ENCODE results near the gene ASB17. TPM values are rescaled to one million over a fixed set of nuclear protein-coding genes. Genes with fewer than 3 reads are reported as not detected.

The ASB17 gene
- total RNA-seq, 1 experiment from 2014 or later: not detected

DNA sequence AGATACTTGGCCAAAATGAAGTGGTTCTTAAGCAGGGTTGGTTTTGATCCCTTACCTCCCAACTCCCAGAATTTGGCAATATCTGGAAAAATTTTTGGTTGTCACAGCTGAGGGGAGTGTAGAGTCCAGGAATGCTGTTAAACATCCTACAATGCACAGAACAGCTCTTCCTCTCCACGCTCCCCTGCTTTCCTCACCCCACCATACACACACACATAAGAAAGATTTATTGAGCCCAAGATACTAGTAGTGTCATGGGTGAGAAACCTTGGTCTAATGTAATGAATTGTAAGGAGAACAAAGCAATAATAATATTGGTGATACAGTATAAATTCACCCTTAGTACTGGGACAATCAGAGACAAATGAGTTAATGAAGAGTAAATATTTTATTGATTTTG, 47.8 kb downstream of the ASB17 start:
- H3K27ac Mint-ChIP-seq: no peak overlapping the region
- Histone ChIP-seq H2BK12ac (ENCODE audit: insufficient read length, low read depth, low read length) (no peak overlapping the region), H4K91ac (ENCODE audit: insufficient read length, low read depth, low read length) (no peak overlapping the region), H3K18ac (ENCODE audit: insufficient read length, low read depth, low read length) (no peak overlapping the region), H2AK5ac (ENCODE audit: insufficient read length, low read length) (no peak overlapping the region), H3K79me1 (ENCODE audit: insufficient read depth, low read depth, low read length, poor library complexity, severe bottlenecking) (no peaks in the 10 kb centered on the region), H2AFZ (ENCODE audit: low read length) (no peak overlapping the region), H3K23me2 (ENCODE audit: insufficient read length, low read depth, low read length, poor library complexity, severe bottlenecking) (no peaks in the 10 kb centered on the region), H2BK15ac (ENCODE audit: low read depth, low read length) (no peak overlapping the region), H4K5ac (ENCODE audit: insufficient read length, low read depth, low read length) (no peak overlapping the region), H3K14ac (ENCODE audit: insufficient read depth, low read length) (no peak overlapping the region), H2BK120ac (ENCODE audit: low read depth, low read length, poor library complexity, severe bottlenecking) (no peak overlapping the region), H3K23ac (ENCODE audit: insufficient read length, low read depth, low read length) (no peak overlapping the region), H4K8ac (replicated peaks; ENCODE audit: insufficient read length, low read depth, low read length) (no peak overlapping the region), H2BK5ac (ENCODE audit: insufficient read length, low read length) (no peak overlapping the region), H2BK20ac (ENCODE audit: low read depth, low read length, poor library complexity, severe bottlenecking) (no peak overlapping the region), H3K4ac (ENCODE audit: low read depth, low read length) (no peak overlapping the region), H3T11ph (ENCODE audit: low read length) (no peak overlapping the region), H3K4me1 (ENCODE audit: insufficient read depth, low read length) (no peaks in the 10 kb centered on the region), H3K79me2 (ENCODE audit: insufficient read depth, low read length) (no peaks in the 10 kb centered on the region), H3K27me3 (ENCODE audit: insufficient read depth, low read length) (no peaks in the 10 kb centered on the region), H3K9me3 (ENCODE audit: control insufficient read depth, low read depth, low read length) (no peaks in the 10 kb centered on the region), H3K27ac (ENCODE audit: insufficient read length, low read depth, low read length) (no peak overlapping the region), H3K9ac (ENCODE audit: extremely low read depth, insufficient read length, low read length) (no peak overlapping the region), H4K20me1 (ENCODE audit: control insufficient read depth, insufficient read depth, insufficient read length) (no peaks in the 10 kb centered on the region), H3K4me2 (ENCODE audit: insufficient read depth, insufficient read length, low read length) (no peak overlapping the region), H3K56ac (ENCODE audit: insufficient read length, low read depth, low read length) (no peak overlapping the region)
- no peaks in the 10 kb centered on the region for H3K4me1 Mint-ChIP-seq
- no peak overlapping the region for H3K4me3 Mint-ChIP-seq
- H3K36me3 Mint-ChIP-seq (ENCODE audit: insufficient read depth in 1 of 3, low read depth in 3 of 3): no peaks in the 10 kb centered on the region
- TF ChIP-seq, protein P1, sequence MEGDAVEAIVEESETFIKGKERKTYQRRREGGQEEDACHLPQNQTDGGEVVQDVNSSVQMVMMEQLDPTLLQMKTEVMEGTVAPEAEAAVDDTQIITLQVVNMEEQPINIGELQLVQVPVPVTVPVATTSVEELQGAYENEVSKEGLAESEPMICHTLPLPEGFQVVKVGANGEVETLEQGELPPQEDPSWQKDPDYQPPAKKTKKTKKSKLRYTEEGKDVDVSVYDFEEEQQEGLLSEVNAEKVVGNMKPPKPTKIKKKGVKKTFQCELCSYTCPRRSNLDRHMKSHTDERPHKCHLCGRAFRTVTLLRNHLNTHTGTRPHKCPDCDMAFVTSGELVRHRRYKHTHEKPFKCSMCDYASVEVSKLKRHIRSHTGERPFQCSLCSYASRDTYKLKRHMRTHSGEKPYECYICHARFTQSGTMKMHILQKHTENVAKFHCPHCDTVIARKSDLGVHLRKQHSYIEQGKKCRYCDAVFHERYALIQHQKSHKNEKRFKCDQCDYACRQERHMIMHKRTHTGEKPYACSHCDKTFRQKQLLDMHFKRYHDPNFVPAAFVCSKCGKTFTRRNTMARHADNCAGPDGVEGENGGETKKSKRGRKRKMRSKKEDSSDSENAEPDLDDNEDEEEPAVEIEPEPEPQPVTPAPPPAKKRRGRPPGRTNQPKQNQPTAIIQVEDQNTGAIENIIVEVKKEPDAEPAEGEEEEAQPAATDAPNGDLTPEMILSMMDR (conservative IDR thresholded peaks at IDR 0.05): no peak
- no CpG with 5 or more reads among the region's 1 CpG for WGBS (ENCODE audit: extremely low coverage, insufficient read length, low lambda C conversion rate)
- no peaks in the 10 kb centered on the region for H3K9me3 Mint-ChIP-seq
- H3K27me3 Mint-ChIP-seq (ENCODE audit: low read depth): no peaks in the 10 kb centered on the region
- no peak for DNase-seq

Data from H9 (cell line).